OCI-LY7 (cell line): ENCODE results near the gene TLCD2. TPM values are rescaled to one million over a fixed set of nuclear protein-coding genes. Genes with fewer than 3 reads are reported as not detected.

Experiments
- BruUV-seq: library from RNA; stranded (reverse); fragments of 400-500 nt; replicated peaks from 2 replicates; lab custom pipeline; 2021; lab: Mats Ljungman, UMichigan
- CTCF ChIA-PET: fragments of 300-600 bp; sonication (Branson Sonifier 250); formaldehyde crosslinking; loops from one replicate; lab custom pipeline; 2022; ENCODE audit warnings: antibody characterized with exemption; ENCODE audit not compliant: unreplicated experiment; lab: Charles Lee
- POLR2A ChIA-PET: fragments of 300-600 bp; sonication (Branson Sonifier 250); formaldehyde crosslinking; loops from one replicate; lab custom pipeline; 2022; ENCODE audit warnings: antibody characterized with exemption; lab: Charles Lee
- DNase-seq: peaks from one replicate; pipeline ENCODE4 v3.0.0-alpha.2; 2015; ENCODE audit warnings: low spot score
- H2AFZ ChIP-seq: fragments of 200-600 bp; sonication (generic), shearing (Covaris generic); 2 replicates; pipeline ENCODE4 v1.6.1; 2014; ENCODE audit warnings: mild to moderate bottlenecking, antibody characterized with exemption, low read length, moderate library complexity
- H3K27ac ChIP-seq: fragments of 200-600 bp; sonication (generic); 2 replicates; pipeline ENCODE4 v1.5.1; 2014; ENCODE audit warnings: mixed run types, low read depth, mild to moderate bottlenecking, moderate library complexity, low read length, inconsistent platforms; ENCODE audit not compliant: poor library complexity, severe bottlenecking
- H3K36me3 ChIP-seq: fragments of 200-600 bp; sonication (generic); 2 replicates; pipeline ENCODE4 v1.6.1; 2014; ENCODE audit warnings: mild to moderate bottlenecking, antibody characterized with exemption, low read length, moderate library complexity, mixed read lengths; ENCODE audit not compliant: insufficient read depth
- H3K4me1 ChIP-seq: fragments of 200-600 bp; sonication (generic); 2 replicates; pipeline ENCODE4 v1.5.1; 2014; ENCODE audit warnings: mild to moderate bottlenecking, low read length; ENCODE audit not compliant: insufficient read depth, poor library complexity, severe bottlenecking
- H3K4me2 ChIP-seq: fragments of 200-600 bp; sonication (generic); 2 replicates; pipeline ENCODE4 v1.6.1; 2014; ENCODE audit warnings: mild to moderate bottlenecking, low read length
- H3K4me3 ChIP-seq: fragments of 200-600 bp; sonication (generic); 2 replicates; pipeline ENCODE4 v1.5.1; 2014; ENCODE audit warnings: mild to moderate bottlenecking, low read depth, low read length; ENCODE audit not compliant: poor library complexity, severe bottlenecking
- H3K79me2 ChIP-seq: fragments of 200-600 bp; sonication (generic); 2 replicates; pipeline ENCODE4 v1.6.1; 2016; ENCODE audit warnings: low read depth, mild to moderate bottlenecking, low read length, moderate library complexity, mixed read lengths; ENCODE audit not compliant: insufficient read depth
- H3K9me2 ChIP-seq: fragments of 200-600 bp; sonication (generic); 2 replicates; pipeline ENCODE4 v1.6.1; 2016; ENCODE audit warnings: mild to moderate bottlenecking, low read length, mixed read lengths; ENCODE audit not compliant: insufficient read depth
- H3K9me3 ChIP-seq: fragments of 200-600 bp; sonication (generic); 2 replicates; pipeline ENCODE4 v1.6.1; 2014; ENCODE audit warnings: mild to moderate bottlenecking, mixed run types, low read length, mixed read lengths
- H4K20me1 ChIP-seq: fragments of 200-600 bp; sonication (generic); 2 replicates; pipeline ENCODE4 v1.6.1; 2014; ENCODE audit warnings: mild to moderate bottlenecking, antibody characterized with exemption, low read length, moderate library complexity, mixed read lengths; ENCODE audit not compliant: insufficient read depth
- EZH2phosphoT487 ChIP-seq: fragments of 200-600 bp; sonication (generic); IDR thresholded peaks from 2 replicates; pipeline ENCODE4 v1.6.1; 2018; ENCODE audit warnings: low read depth, borderline replicate concordance, mild to moderate bottlenecking, mixed run types, antibody characterized with exemption, low read length, moderate library complexity, mixed read lengths
- intact Hi-C: fragments of 100-400 bp; cut with micrococcal nuclease; formaldehyde crosslinking; loops from one replicate; pipeline ENCODE4 v1.10.0; 2022; ENCODE audit not compliant: unreplicated experiment
- total RNA-seq, 2 experiments: library from RNA; depleted of rRNA in 1 of 2; stranded (reverse); fragments of >200 nt in 1 of 2; shearing (Covaris generic) in 1 of 2; gene quantifications; 2 replicates each; pipeline ENCODE4 v1.2.3, GENCODE V29; 2014 to 2022
- TF ChIP-seq, protein P1 (sequence below): fragments of 200-600 bp; sonication (generic); conservative IDR thresholded peaks from 2 replicates; pipeline ENCODE4 v1.5.1; 2014; ENCODE audit warnings: mild to moderate bottlenecking, antibody characterized with exemption, low read length, moderate library complexity, mixed read lengths

Gene TLCD2
- total RNA-seq, 2 experiments from 2014 or later: not detected

DNA sequence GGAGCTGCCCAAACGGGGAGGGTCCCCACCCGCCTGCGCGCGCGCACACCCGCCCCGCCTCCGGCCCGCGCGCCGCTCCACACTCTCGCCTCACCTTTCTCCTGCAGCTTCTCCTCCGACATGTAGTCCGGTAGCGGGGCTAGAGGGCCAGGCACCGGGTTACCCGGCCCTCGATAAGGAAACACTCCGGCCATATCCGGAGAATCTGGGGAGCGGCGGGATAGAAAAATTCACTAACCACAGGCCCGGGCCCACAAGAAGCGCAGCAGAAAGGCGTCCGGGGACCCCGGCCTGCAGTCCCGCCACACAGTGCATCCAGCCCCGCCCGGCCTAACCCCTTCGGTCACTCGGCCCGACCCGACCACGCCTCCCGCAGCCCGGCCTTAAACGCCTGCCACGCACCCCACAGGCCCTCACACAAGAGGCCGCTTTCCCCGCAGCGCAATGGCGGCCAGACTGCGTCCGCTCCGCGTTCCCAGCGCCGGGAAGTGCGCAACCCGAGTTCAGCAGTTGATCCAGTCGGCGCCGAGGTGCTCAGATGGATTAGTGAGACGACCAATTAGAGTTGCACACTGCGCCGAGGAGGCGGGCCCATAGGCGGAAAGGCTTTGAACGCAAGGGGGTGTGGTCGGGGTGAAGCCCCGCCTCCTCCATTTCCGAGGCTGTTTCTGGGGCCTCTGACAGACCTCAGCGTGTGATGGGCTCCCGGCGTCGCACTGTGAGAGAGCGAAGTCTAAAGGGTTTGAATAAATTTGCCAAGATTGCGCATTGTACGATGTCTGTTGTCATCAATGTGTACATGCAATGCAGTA is 25.6 kb downstream of the TLCD2 start, which contains the start of gene PRPF8:
Gene PRPF8, minus strand, starts transcription at position 490 of the 812 bp plus-strand sequence. Its CDS starts 296 bp downstream, at position 194.
- peak; percentile 98 for DNase-seq
- CTCF ChIA-PET: no interaction called here
- H3K4me2 ChIP-seq: peak within 1 kb of the TSS; percentile 68
- no peaks in the 10 kb centered on the region for H3K9me3 ChIP-seq
- H3K9me2 ChIP-seq: no peaks in the 10 kb centered on the region
- TF ChIP-seq, protein P1, sequence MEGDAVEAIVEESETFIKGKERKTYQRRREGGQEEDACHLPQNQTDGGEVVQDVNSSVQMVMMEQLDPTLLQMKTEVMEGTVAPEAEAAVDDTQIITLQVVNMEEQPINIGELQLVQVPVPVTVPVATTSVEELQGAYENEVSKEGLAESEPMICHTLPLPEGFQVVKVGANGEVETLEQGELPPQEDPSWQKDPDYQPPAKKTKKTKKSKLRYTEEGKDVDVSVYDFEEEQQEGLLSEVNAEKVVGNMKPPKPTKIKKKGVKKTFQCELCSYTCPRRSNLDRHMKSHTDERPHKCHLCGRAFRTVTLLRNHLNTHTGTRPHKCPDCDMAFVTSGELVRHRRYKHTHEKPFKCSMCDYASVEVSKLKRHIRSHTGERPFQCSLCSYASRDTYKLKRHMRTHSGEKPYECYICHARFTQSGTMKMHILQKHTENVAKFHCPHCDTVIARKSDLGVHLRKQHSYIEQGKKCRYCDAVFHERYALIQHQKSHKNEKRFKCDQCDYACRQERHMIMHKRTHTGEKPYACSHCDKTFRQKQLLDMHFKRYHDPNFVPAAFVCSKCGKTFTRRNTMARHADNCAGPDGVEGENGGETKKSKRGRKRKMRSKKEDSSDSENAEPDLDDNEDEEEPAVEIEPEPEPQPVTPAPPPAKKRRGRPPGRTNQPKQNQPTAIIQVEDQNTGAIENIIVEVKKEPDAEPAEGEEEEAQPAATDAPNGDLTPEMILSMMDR: no peak
- no peak for TF ChIP-seq EZH2phosphoT487
- H3K27ac ChIP-seq: peak within 1 kb of the TSS; percentile 54
- POLR2A ChIA-PET: interaction anchor here (0.7 to 1.1 kb wide), 4 partner anchors 18 to 212 kb away, joined by 3 to 5 read pairs (median 3); no protein-coding TSS in a partner anchor
- H3K36me3 ChIP-seq: peaks cover 41% of the 10 kb centered on the region
- peaks cover 30% of the 10 kb centered on the region for H3K79me2 ChIP-seq
- peaks cover 16% of the 10 kb centered on the region for H4K20me1 ChIP-seq
- peaks cover 12% of the 10 kb centered on the region for H3K4me1 ChIP-seq
- H2AFZ ChIP-seq: peak within 1 kb of the TSS; percentile 48
- BruUV-seq: no TSS peak
- peak within 1 kb of the TSS; percentile 95 for H3K4me3 ChIP-seq
- intact Hi-C loops: loop anchor here (2.0 kb wide), 1 partner anchor 32 kb away; no protein-coding TSS in a partner anchor

DNA sequence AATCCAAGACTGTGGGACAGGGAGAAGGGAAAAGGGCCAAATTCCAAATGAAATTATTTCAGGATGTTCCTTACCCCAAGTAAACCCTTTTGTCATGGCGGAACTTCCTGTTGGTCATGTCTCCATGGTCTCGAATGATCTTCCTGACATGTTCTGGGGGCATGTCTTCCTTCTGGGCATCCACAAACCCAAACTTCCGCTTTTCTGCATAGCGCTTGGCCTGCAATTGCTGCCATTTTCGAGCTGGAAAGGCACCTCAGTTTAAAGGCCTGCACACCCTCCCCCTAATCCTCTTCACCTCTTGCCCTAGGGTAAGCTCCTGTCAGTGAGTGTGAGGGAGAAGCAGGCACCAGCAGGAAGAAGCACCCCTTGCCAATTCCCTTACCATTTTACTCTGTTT is 26.7 kb downstream of the TLCD2 start:
- Histone ChIP-seq H4K20me1 (peaks cover 16% of the 10 kb centered on the region), H3K9me2 (no peaks in the 10 kb centered on the region), H3K4me1 (peaks cover 12% of the 10 kb centered on the region), H3K27ac (no peak overlapping the region), H3K4me3 (peak overlapping the region; percentile 95), H3K9me3 (no peaks in the 10 kb centered on the region), H3K4me2 (peak overlapping the region; percentile 68), H2AFZ (no peak overlapping the region), H3K36me3 (peaks cover 52% of the 10 kb centered on the region), H3K79me2 (peaks cover 30% of the 10 kb centered on the region)
- TF ChIP-seq EZH2phosphoT487: no peak
- TF ChIP-seq, protein P1: no peak
- intact Hi-C loops: no loop called here
- POLR2A ChIA-PET: interaction anchor here (0.6 to 1.1 kb wide), 3 partner anchors 34 to 116 kb away, joined by 3 to 5 read pairs (median 4); no protein-coding TSS in a partner anchor
- BruUV-seq: no TSS peak
- CTCF ChIA-PET: no interaction called here
- DNase-seq: no peak
